PC-3 (cell line): ENCODE measurements around the gene RRAGD. TPM values are rescaled to one million over a fixed set of nuclear protein-coding genes. Genes with fewer than 3 reads are reported as not detected.

ENCODE experiments used
- ATAC-seq: fragments of 200-7000 bp; cut with Tn5 transposase; 2 replicates; pipeline ENCODE4 v1.9.1; 2020; ENCODE audit warnings: mild to moderate bottlenecking, moderate library complexity
- BruUV-seq: library from RNA; stranded (reverse); fragments of 400-500 nt; replicated peaks from 2 replicates; lab custom pipeline; 2021; lab: Mats Ljungman, UMichigan
- CTCF ChIA-PET: fragments of 300-600 bp; sonication (Branson Sonifier 250); formaldehyde crosslinking; loops from one replicate; lab custom pipeline; 2022; ENCODE audit warnings: antibody characterized with exemption; lab: Charles Lee
- POLR2A ChIA-PET: fragments of 300-600 bp; sonication (Branson Sonifier 250); formaldehyde crosslinking; loops from one replicate; lab custom pipeline; 2022; ENCODE audit warnings: antibody characterized with exemption; ENCODE audit not compliant: unreplicated experiment; lab: Charles Lee
- DNase-seq: peaks from one replicate; pipeline ENCODE4 v3.0.0-alpha.2; 2015
- H2AFZ ChIP-seq: fragments of 300-600 bp; sonication (generic); 2 replicates; pipeline ENCODE4 v1.6.0; 2016; ENCODE audit warnings: antibody characterized with exemption, low read length
- H3F3A ChIP-seq: fragments of 300-600 bp; sonication (generic); one replicate; pipeline ENCODE4 v1.6.0; 2017; ENCODE audit warnings: antibody characterized with exemption, low read length, control low read depth, mild to moderate bottlenecking; ENCODE audit not compliant: unreplicated experiment
- H3K27ac ChIP-seq: fragments of 300-600 bp; sonication (generic); 2 replicates; pipeline ENCODE4 v1.5.1; 2016; ENCODE audit warnings: mild to moderate bottlenecking, low read length
- H3K27me3 ChIP-seq: fragments of 300-600 bp; sonication (generic); 2 replicates; pipeline ENCODE4 v1.6.1; 2016; ENCODE audit warnings: low read length, mixed read lengths
- H3K36me3 ChIP-seq: fragments of 300-600 bp; sonication (generic); 2 replicates; pipeline ENCODE4 v1.6.1; 2016; ENCODE audit warnings: low read depth, mixed run types, low read length, mixed read lengths
- H3K4me1 ChIP-seq: fragments of 300-600 bp; sonication (generic); 2 replicates; pipeline ENCODE4 v1.5.1; 2016; ENCODE audit warnings: low read length; ENCODE audit not compliant: insufficient read depth
- H3K4me2 ChIP-seq: fragments of 300-600 bp; sonication (generic); 2 replicates; pipeline ENCODE4 v1.6.0; 2016; ENCODE audit warnings: low read length
- H3K4me3 ChIP-seq: fragments of 300-600 bp; sonication (generic); 2 replicates; pipeline ENCODE4 v1.5.1; 2016; ENCODE audit warnings: mild to moderate bottlenecking, low read length, mixed read lengths
- H3K79me2 ChIP-seq: fragments of 300-600 bp; sonication (generic); 2 replicates; pipeline ENCODE4 v1.6.1; 2017; ENCODE audit warnings: low read length, mixed read lengths
- H3K9ac ChIP-seq: fragments of 300-600 bp; sonication (generic); 2 replicates; pipeline ENCODE4 v1.6.0; 2016; ENCODE audit warnings: mild to moderate bottlenecking, low read length
- H3K9me2 ChIP-seq: fragments of 300-600 bp; sonication (generic); replicated peaks from 2 replicates; pipeline ENCODE4 v1.6.1; 2016; ENCODE audit warnings: mixed run types, low read length, mixed read lengths
- H3K9me3 ChIP-seq: fragments of 300-600 bp; sonication (generic); 2 replicates; pipeline ENCODE4 v1.6.1; 2016; ENCODE audit warnings: low read length, mixed read lengths
- H4K20me1 ChIP-seq: fragments of 300-600 bp; sonication (generic); 2 replicates; pipeline ENCODE4 v1.6.1; 2016; ENCODE audit warnings: low read length, mixed read lengths
- CTCF ChIP-seq: fragments of 300-600 bp; sonication (generic); conservative IDR thresholded peaks from 2 replicates; pipeline ENCODE4 v1.5.1; 2017; ENCODE audit warnings: antibody characterized with exemption, low read depth, mild to moderate bottlenecking, low read length
- EZH2 ChIP-seq: fragments of 300-600 bp; sonication (generic); IDR thresholded peaks from one replicate; pipeline ENCODE4 v1.6.1; 2017; ENCODE audit warnings: antibody characterized with exemption, mild to moderate bottlenecking, low read length; ENCODE audit not compliant: unreplicated experiment
- EZH2phosphoT487 ChIP-seq: fragments of 300-600 bp; sonication (generic); IDR thresholded peaks from 2 replicates; pipeline ENCODE4 v1.6.1; 2018; ENCODE audit warnings: mild to moderate bottlenecking, antibody characterized with exemption, low read length, borderline replicate concordance
- intact Hi-C: fragments of 100-400 bp; cut with micrococcal nuclease; formaldehyde crosslinking; loops from 2 replicates; pipeline ENCODE4 v1.9.0; 2023
- total RNA-seq: library from RNA; depleted of rRNA; stranded (reverse); fragments of >200 nt; gene quantifications from 2 replicates; pipeline ENCODE4 v1.2.3, GENCODE V29; 2014

RRAGD gene
- total RNA-seq, 1 experiment from 2014 or later, result 0.62 TPM

- no peak overlapping the region for H2AFZ ChIP-seq
- BruUV-seq, result no TSS peak
- ChIA-PET POLR2A (no interaction called here), CTCF (no interaction called here)
- no peaks in the 10 kb centered on the region for H4K20me1 ChIP-seq
- DNase-seq (no peak), ATAC-seq (no peak)
- H3F3A ChIP-seq, result no peaks in the 10 kb centered on the region
- TF ChIP-seq CTCF (no peak), EZH2 (no peak), EZH2phosphoT487 (no peak)
- H3K9me3 ChIP-seq, result no peaks in the 10 kb centered on the region
- H3K79me2 ChIP-seq, result no peaks in the 10 kb centered on the region
- no peaks in the 10 kb centered on the region for H3K4me1 ChIP-seq
- H3K27me3 ChIP-seq, result no peaks in the 10 kb centered on the region
- intact Hi-C loops, result no loop called here
- no peaks in the 10 kb centered on the region for H3K36me3 ChIP-seq
- no peak overlapping the region for H3K4me3 ChIP-seq
- H3K4me2 ChIP-seq, result no peak overlapping the region
- H3K9ac ChIP-seq, result no peak overlapping the region
- H3K27ac ChIP-seq, result no peak overlapping the region
- no peaks in the 10 kb centered on the region for H3K9me2 ChIP-seq
These were observed 90.7 kb downstream of the RRAGD start for GRCh38 chr6:89321131-89321970.

- Histone ChIP-seq H2AFZ (no peak overlapping the region), H3F3A (no peaks in the 10 kb centered on the region), H3K36me3 (no peaks in the 10 kb centered on the region), H3K9me2 (no peaks in the 10 kb centered on the region), H3K27me3 (no peaks in the 10 kb centered on the region), H3K9ac (no peak overlapping the region), H3K9me3 (no peaks in the 10 kb centered on the region), H4K20me1 (no peaks in the 10 kb centered on the region), H3K4me2 (no peak overlapping the region), H3K4me1 (no peaks in the 10 kb centered on the region), H3K4me3 (no peak overlapping the region), H3K79me2 (no peaks in the 10 kb centered on the region), H3K27ac (no peak overlapping the region)
- ATAC-seq, result no peak
- no peak for DNase-seq
- no peak for TF ChIP-seq EZH2phosphoT487
- TF ChIP-seq CTCF, result no peak
- no peak for TF ChIP-seq EZH2
- ChIA-PET CTCF (no interaction called here), POLR2A (no interaction called here)
- BruUV-seq, result no TSS peak
- intact Hi-C loops, result no loop called here
These were observed 92.0 kb downstream of the RRAGD start for GRCh38 chr6:89320012-89320559.

- H3K4me3 ChIP-seq, result no peak overlapping the region
- H3K4me2 ChIP-seq, result no peak overlapping the region
- no peak for DNase-seq
- no peaks in the 10 kb centered on the region for H3K36me3 ChIP-seq
- no peak overlapping the region for H3K27ac ChIP-seq
- ChIA-PET CTCF (no interaction called here), POLR2A (no interaction called here)
- ATAC-seq, result no peak
- H3K4me1 ChIP-seq, result peaks cover 14% of the 10 kb centered on the region
- no peaks in the 10 kb centered on the region for H3K9me2 ChIP-seq
- H2AFZ ChIP-seq, result no peak overlapping the region
- H3F3A ChIP-seq, result no peaks in the 10 kb centered on the region
- no peak overlapping the region for H3K9ac ChIP-seq
- no peaks in the 10 kb centered on the region for H3K27me3 ChIP-seq
- no peaks in the 10 kb centered on the region for H3K9me3 ChIP-seq
- H4K20me1 ChIP-seq, result no peaks in the 10 kb centered on the region
- intact Hi-C loops, result no loop called here
- no peaks in the 10 kb centered on the region for H3K79me2 ChIP-seq
- BruUV-seq, result no TSS peak
- TF ChIP-seq CTCF, result no peak
- TF ChIP-seq EZH2phosphoT487, result no peak
- no peak for TF ChIP-seq EZH2
These were observed 95.0 kb downstream of the RRAGD start for GRCh38 chr6:89317067-89317466.
